Peyer's patch (tissue), 4 donors: ENCODE data around the gene ERH.

Experiments
- POLR2A ChIP-seq, 2 donors: fragments of 450-650 bp; IDR thresholded peaks; one replicate each; pipeline ENCODE4 v1.5.1; 2017; ENCODE audit warnings: antibody characterized with exemption in 2 of 2, mild to moderate bottlenecking in 2 of 2, moderate library complexity in 2 of 2
- TF ChIP-seq, protein P1 (sequence below), 6 experiments: fragments of 450-650 bp in 4 of 6; fragments of 200-600 bp in 2 of 6; sonication (generic) in 1 of 6; IDR thresholded peaks; one replicate each; pipeline ENCODE4 v1.5.1; 2017 to 2019; ENCODE audit warnings: antibody characterized with exemption in 6 of 6, mild to moderate bottlenecking in 3 of 6, moderate library complexity in 1 of 6

DNA sequence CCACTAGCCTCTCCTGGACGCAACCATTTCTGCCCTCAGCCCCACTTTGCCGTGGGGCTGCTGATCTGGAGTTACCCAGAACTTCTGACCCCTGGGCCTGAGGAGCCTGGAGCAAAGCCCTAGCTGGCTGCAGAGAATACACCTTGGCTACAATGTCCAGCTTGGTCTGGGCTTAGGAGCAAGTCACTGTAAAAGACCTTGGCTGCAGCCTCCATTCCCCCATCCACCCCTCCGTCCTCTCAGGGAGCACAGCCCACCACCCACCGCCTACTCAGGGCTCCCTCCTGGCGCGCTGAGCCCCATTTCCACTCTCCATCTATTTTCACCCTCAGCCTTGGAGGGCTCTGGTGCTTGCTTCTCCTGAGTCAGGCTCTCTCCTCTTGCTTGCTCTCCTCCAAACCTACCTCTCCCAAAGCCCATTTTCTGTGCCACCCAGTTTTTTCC lies 42.9 kb downstream of the ERH start:
- TF ChIP-seq, protein P1, sequence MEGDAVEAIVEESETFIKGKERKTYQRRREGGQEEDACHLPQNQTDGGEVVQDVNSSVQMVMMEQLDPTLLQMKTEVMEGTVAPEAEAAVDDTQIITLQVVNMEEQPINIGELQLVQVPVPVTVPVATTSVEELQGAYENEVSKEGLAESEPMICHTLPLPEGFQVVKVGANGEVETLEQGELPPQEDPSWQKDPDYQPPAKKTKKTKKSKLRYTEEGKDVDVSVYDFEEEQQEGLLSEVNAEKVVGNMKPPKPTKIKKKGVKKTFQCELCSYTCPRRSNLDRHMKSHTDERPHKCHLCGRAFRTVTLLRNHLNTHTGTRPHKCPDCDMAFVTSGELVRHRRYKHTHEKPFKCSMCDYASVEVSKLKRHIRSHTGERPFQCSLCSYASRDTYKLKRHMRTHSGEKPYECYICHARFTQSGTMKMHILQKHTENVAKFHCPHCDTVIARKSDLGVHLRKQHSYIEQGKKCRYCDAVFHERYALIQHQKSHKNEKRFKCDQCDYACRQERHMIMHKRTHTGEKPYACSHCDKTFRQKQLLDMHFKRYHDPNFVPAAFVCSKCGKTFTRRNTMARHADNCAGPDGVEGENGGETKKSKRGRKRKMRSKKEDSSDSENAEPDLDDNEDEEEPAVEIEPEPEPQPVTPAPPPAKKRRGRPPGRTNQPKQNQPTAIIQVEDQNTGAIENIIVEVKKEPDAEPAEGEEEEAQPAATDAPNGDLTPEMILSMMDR (IDR thresholded peaks at IDR 0.05): no peak
- TF ChIP-seq POLR2A (IDR thresholded peaks at IDR 0.05): no peak
